Prostate gland (tissue), 2 donors: Measurements from ENCODE around the gene STX11.

Source experiments
- CTCF ChIP-seq, 4 experiments: fragments of 200-600 bp in 2 of 4; fragments of 450-650 bp in 2 of 4; sonication (generic) in 2 of 4; IDR thresholded peaks; 1 replicate in 3 of 4; 2 replicates in 1 of 4; pipeline ENCODE4 v1.5.1; 2016 to 2019; ENCODE audit warnings: antibody characterized with exemption in 4 of 4, mild to moderate bottlenecking in 2 of 4, moderate library complexity in 2 of 4
- POLR2AphosphoS5 ChIP-seq: sonication (generic); formaldehyde crosslinking; IDR thresholded peaks from one replicate; pipeline ENCODE4 v1.6.1; 2017; ENCODE audit warnings: antibody characterized with exemption

- TF ChIP-seq CTCF (IDR thresholded peaks at IDR 0.05) (no peak), POLR2AphosphoS5 (no peak)
These were observed 84.1 kb downstream of the STX11 start for GRCh38 chr6:144234399-144234798.
